Posterior vena cava (tissue), 2 donors: ENCODE results near the gene MYL6. TPM values are rescaled to one million over a fixed set of nuclear protein-coding genes. Genes with fewer than 3 reads are reported as not detected.
A peak's percentile ranks its signal among the peaks of the same experiment; 100 is the strongest.

ENCODE experiments used
- DNase-seq: peaks from one replicate; pipeline ENCODE4 v3.0.0-alpha.2; 2020; ENCODE audit warnings: low spot score
- intact Hi-C, 2 donors: fragments of 100-400 bp; cut with DNase I; formaldehyde crosslinking; loops; one replicate each; pipeline versions ENCODE4 v1.14.1 to v1.14.2; 2022 to 2023
- total RNA-seq, 2 donors: library from RNA; stranded (reverse); fragmentation: NEBNext Ultra II Directional; extraction: Animal tissue kit (Norgen Biotek cat#: 25700); gene quantifications; one replicate each; pipeline ENCODE4 v1.2.1, GENCODE V29; 2021
- donor health status: DM: yes; HTN: yes; CAD: no.
- donor health status: DM: yes; HTN: yes; CAD: no.

The MYL6 gene
- total RNA-seq, 2 donors from 2014 or later = 3,219 to 3,986 TPM

DNA sequence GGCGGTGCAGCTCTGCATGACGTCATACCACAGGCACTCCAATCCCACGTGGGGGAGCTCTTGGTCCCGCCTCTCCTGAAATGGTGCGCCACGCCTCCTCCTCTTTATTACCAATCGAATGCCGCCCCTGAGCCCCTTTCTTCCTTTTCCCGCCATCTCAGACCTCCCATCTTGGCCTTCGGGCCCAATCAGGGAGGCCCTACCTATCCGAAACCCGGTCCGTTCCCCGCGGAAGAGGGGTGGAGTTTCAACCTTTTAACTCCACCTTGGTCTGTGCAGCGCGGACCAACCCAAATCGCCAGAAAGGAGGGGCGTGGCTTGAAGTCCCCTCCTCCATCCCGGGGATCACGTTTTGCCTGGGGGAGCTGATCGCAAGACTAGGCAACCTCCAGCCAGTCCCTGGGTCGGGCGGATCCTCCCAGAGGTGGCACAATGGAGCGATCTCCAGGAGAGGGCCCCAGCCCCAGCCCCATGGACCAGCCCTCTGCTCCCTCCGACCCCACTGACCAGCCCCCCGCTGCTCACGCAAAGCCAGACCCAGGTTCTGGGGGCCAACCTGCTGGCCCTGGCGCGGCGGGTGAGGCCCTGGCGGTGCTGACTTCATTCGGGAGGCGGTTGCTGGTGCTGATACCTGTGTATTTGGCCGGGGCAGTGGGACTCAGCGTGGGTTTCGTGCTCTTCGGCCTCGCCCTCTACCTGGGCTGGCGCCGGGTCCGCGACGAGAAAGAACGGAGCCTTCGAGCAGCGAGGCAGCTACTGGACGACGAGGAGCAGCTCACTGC is 30.1 kb upstream of the MYL6 start, which contains the start of gene ESYT1:
Gene ESYT1 (plus strand): TSS at position 380 of the 782 bp plus-strand sequence. CDS start 53 bp downstream, at position 433.
- peak; percentile 99 for DNase-seq
- intact Hi-C loops = no loop called here

DNA sequence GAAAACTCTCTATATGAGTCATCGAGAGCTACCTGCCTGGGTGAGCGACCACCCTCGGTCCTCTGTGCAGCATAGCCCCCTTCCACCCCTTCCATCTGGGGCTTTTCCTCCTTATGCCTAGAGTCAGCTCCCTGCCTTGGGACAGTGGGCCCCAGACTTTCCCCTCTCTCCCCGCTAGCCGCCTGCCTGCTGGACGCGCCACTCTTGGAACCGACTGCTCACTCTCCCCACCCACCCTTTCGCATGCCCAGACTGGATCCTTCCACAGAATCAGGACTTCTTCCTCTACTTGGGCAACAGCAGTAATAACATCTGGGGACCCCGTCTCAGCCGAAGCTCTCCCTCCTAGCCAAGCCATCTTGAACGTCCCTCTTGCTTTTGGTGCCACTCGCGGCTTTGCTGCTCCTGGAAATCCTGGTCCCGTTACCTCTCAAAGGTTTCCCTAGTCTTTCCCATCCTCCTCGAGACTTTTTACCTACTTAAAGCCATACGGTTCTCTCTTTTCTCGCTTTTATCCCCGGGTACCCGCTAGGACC is 29.4 kb upstream of the MYL6 start:
- intact Hi-C loops = no loop called here
- DNase-seq = no peak

DNA sequence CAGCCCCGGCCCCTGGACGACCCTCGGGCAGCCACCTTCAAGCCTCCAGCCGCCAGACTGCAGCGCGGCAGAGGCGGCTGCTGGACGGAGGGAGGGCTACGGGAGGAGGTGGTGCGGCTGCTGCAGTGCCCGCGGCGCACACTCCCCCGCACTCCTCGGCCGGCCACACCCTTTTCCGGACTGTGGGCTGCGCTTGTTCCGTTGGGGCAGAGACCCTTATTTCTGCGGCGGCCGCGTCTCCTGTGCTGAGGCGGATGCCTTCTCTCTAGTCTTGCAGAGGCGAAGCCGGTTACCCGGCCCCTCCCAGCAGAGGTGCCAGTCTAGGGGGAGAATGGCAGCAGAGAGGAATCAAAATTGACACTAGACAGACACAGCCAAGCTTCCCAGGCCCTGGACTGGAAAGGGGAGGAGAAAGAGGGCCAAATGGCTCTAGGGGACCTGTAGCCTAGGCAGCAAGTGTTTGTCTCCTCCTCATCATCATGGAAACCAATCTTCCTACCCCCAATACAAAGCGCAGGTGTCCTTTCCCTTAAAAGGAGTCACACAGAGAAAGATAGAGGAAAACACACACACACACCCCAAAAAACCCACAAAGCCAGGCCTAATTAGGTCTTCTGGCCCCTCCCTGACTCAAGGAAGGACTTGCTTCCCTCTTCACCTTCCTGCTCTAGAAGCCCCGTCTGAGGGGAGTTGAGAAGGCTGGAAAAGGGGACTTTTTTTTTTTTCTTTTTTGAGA is 28.8 kb upstream of the MYL6 start:
- peak; percentile 92 for DNase-seq
- intact Hi-C loops = no loop called here

- intact Hi-C loops = no loop called here
- DNase-seq = no peak
Measured at GRCh38 chr12:56129942-56130495, 28.1 kb upstream of the MYL6 start.

DNA sequence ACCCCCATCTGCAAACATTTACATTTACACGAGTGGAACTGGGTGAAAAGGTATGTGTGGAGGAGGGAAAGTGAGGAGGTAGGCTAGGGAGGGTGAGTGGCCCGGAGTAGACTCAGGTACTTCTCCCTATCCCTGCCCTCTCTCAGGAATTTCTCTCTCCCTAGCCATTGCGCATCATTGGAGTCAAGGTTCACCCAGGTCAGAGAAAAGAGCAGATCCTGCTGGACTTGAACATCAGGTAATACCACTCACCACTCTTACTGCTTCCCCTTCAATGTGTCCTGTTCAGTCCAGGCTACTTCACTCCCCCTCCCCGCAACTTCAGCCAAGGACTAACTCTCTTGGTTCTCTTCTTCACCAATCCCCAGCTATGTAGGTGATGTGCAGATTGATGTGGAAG is 27.3 kb upstream of the MYL6 start:
- no peak for DNase-seq
- intact Hi-C loops = no loop called here

DNA sequence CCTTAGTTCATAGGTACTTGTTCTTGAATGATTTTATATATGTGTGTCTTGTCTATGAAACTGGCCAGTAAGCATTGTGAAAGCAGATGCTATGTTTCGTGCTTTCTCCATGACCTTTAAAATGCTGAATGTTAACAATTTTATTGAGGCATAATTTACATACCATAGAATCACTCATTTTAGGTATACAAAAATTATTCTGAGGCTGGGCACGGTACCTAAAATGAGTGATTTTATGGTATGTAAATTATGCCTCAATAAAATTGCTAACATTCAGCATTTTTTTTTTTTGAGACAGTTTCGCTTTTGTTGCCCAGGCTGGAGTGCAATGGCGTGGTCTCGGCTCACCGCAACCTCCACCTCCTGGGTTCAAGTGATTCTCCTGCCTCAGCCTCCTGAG is 23.3 kb upstream of the MYL6 start:
- DNase-seq = no peak
- intact Hi-C loops = no loop called here

GRCh38 chr12:56137853-56138571 is 20.1 kb upstream of the MYL6 start:
- DNase-seq = peak; percentile 65
- intact Hi-C loops = no loop called here

- intact Hi-C loops = no loop called here
- DNase-seq = no peak
Measured at GRCh38 chr12:56141946-56142784, 16.0 kb upstream of the MYL6 start.

DNA sequence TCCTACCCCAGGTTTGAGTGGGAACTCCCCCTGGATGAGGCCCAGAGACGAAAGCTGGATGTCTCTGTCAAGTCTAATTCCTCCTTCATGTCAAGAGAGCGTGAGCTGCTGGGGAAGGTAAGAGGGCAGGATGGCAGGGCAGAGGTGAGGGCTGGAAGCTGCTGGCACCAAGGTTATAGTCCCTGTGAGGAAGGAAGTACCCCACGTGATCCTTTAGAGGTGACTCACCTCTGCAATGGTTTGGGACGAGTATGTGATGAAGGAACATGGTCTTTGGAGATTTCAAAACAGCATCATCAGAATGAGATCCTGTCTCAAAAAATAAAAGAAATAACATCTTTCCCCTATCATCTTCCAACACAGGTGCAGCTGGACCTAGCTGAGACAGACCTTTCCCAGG is 14.9 kb upstream of the MYL6 start:
- DNase-seq = no peak
- intact Hi-C loops = no loop called here

DNA sequence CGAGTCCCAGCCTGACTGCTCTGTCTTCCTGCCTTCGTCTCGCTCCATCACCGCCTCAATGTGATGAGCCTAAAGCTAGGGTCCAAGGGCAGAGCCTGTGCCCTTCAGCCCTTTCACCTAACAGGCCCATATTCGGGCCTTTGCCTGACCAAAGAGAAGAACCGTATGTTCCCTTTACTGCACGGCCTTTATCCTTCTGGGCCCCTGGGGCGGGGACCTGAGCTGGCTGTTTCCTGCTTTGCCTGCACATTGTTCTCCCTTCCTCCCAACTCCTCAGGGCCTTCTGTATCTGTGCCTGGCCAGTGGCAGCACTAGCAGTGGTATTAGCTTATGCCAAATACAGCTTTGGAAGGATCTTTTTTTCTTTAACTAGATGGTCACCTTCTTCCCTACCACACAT is 14.3 kb upstream of the MYL6 start:
- DNase-seq = no peak
- intact Hi-C loops = no loop called here

- no peak for DNase-seq
- intact Hi-C loops = no loop called here
Measured at GRCh38 chr12:56145217-56145616, 12.9 kb upstream of the MYL6 start.

GRCh38 chr12:56146492-56147460 is 11.4 kb upstream of the MYL6 start:
- intact Hi-C loops = no loop called here

DNA sequence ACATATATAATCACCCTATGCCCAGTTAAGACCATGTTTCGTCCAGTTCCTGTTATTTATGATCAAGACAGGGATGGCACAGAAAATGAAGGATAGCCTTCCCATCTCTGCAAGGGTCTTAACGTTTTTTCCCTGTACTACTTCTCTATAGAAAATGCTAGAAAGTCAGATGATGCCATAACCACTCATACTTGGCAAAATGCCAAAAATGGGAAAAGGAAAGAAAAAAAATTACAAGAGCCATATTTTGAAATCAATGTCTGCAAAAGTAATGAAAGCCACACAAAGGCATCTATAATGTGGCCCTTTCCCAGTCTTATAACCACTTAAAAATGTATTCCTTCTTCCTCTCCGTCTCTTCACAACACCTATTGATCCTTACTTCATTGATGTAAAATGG is 7.6 kb upstream of the MYL6 start:
- intact Hi-C loops = no loop called here
- no peak for DNase-seq

More at GRCh38 chr12:56146492-56147460, 11.4 kb upstream of the MYL6 start:
- DNase-seq = no peak

- DNase-seq = no peak
- intact Hi-C loops = no loop called here
Measured at GRCh38 chr12:56151672-56152131, 6.5 kb upstream of the MYL6 start.

GRCh38 chr12:56152132-56152755 is 5.9 kb upstream of the MYL6 start, which contains the start of gene MYL6B:
Gene MYL6B, plus strand, starts transcription at chr12:56152587. Its CDS starts 1,332 bp downstream, at chr12:56153919.
- intact Hi-C loops = no loop called here

GRCh38 chr12:56152756-56153677 is 5.1 kb upstream of the MYL6 start:
- no peak for DNase-seq
- intact Hi-C loops = no loop called here

More at GRCh38 chr12:56152132-56152755, 5.9 kb upstream of the MYL6 start, which contains the start of gene MYL6B:
- peak; percentile 99 for DNase-seq
